Measurements from ENCODE around the gene CTNNA2.

The CTNNA2 gene

DNA sequence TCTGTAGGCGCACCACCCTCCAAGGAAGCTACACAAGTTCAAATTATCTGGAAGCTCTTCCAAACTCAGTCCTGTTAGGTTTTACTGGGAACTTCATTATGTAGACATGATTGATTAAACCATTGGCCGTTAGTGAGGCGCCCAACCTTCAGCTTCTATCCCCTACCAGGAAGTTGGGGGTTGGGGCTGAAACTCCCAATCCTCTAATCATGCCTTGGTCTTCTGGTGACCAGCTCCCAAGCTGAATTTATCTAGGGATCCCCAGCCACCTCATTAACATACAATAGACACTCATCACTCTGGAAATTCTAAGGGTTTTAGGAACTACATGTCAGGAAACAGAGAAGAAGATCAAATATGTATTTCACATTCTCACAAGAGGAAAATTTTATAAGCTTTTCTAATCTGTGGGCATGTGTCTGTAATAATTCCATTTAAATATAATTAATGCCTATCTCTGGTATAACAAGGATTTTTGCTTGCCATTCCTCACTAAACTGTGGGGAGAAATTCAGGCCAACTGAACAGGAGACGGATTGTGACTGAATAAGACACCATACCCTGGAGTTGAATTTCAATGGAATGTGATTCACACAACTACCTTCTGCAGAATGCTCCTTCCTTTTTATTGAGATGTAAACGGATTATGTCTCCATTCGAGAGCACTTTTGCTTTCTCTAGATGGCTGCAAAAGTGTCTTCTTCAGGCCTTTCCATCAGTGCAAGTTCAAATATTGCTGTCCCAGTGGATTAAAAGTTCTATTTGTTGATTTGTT, 463.1 kb downstream of the CTNNA2 start:
- TF ChIP-seq, protein P1, sequence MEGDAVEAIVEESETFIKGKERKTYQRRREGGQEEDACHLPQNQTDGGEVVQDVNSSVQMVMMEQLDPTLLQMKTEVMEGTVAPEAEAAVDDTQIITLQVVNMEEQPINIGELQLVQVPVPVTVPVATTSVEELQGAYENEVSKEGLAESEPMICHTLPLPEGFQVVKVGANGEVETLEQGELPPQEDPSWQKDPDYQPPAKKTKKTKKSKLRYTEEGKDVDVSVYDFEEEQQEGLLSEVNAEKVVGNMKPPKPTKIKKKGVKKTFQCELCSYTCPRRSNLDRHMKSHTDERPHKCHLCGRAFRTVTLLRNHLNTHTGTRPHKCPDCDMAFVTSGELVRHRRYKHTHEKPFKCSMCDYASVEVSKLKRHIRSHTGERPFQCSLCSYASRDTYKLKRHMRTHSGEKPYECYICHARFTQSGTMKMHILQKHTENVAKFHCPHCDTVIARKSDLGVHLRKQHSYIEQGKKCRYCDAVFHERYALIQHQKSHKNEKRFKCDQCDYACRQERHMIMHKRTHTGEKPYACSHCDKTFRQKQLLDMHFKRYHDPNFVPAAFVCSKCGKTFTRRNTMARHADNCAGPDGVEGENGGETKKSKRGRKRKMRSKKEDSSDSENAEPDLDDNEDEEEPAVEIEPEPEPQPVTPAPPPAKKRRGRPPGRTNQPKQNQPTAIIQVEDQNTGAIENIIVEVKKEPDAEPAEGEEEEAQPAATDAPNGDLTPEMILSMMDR (IDR thresholded peaks at IDR 0.05; ENCODE audit: borderline replicate concordance, insufficient read depth, low read depth, low read length): no peak
- H3K4me3 ChIP-seq (ENCODE audit: low read depth, low read length): no peak overlapping the region

DNA sequence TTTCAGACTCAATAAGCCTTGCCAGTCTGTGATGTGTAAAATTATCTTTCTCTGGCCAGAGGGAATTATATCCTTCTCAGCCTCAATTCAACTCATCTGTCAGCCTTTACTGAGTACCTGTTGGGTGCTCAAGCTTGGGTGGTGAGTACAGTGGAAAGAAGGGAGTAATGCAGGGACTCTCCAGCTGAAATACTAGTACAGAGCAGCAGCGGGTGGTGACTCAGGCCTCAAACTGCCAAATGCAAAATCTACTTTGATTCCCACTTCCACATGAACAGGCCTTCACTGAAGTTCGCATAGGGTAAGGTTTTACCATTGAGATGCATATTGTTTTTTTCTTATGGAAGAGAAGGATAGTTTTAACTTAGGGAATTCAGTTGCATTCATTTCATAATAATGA, 464.9 kb downstream of the CTNNA2 start:
- H3K4me3 ChIP-seq (ENCODE audit: low read depth, low read length): no peak overlapping the region
- TF ChIP-seq, protein P1 (IDR thresholded peaks at IDR 0.05; ENCODE audit: borderline replicate concordance, insufficient read depth, low read depth, low read length): no peak

DNA sequence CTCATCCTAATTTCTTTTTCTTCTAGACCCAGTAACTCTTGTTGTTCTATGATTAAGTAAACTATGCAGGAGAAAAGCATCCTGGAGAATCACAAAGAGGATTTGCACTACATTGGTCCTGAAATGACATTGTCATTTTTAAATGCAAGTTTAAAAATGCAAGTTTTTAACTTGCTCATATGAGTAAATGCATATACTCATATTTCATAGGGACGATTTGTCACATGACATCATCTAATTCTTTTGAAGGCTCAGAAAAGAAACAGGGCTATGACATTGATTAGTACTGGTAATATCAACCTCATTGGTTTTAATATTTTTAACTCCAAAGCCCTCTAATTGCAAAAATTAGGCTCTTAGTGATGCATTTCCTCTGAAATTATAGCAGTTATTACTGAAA, 467.3 kb downstream of the CTNNA2 start:
- TF ChIP-seq, protein P1 (IDR thresholded peaks at IDR 0.05; ENCODE audit: borderline replicate concordance, insufficient read depth, low read depth, low read length): no peak
- no peak overlapping the region for H3K4me3 ChIP-seq (ENCODE audit: low read depth, low read length)

DNA sequence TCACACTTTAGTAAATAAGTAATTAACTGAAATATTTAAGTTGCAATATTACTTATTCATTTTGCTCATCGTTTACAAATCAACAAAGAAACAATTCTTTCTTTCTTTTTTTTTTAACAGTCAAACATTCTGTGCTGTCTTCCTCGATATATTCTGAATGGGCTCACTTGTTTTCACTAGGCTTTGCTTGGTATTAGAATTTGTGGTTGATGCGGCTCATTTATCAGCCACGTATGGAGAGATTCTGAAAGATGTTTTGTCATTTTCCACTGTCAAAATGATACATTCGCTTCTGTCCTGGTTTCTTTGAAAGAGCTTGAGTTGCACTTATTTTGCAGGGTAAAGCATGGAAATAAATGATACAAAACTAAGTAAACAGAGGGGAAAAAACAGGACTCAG, 468.0 kb downstream of the CTNNA2 start:
- TF ChIP-seq, protein P1 (IDR thresholded peaks at IDR 0.05; ENCODE audit: borderline replicate concordance, insufficient read depth, low read depth, low read length): no peak
- no peak overlapping the region for H3K4me3 ChIP-seq (ENCODE audit: low read depth, low read length)

DNA sequence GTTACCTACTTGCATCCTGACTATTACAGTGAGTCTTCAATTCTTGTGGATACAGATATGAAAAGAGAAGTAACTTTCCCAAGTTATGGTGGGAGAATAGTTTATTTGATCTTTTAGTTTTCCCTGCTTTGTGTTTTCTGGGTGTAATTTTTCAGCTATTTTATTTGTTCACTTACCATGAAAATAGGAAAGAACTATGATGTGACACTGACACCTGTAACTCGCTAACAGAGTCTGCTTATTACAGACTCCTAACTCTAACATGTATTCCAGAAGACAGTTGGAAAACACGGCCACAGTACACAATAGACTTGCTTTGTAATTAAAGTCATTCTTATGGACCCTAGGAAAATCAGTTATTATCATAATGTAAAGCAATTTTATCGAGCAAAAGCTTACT, 468.5 kb downstream of the CTNNA2 start:
- no peak overlapping the region for H3K4me3 ChIP-seq (ENCODE audit: low read depth, low read length)
- TF ChIP-seq, protein P1 (IDR thresholded peaks at IDR 0.05; ENCODE audit: borderline replicate concordance, insufficient read depth, low read depth, low read length): no peak

DNA sequence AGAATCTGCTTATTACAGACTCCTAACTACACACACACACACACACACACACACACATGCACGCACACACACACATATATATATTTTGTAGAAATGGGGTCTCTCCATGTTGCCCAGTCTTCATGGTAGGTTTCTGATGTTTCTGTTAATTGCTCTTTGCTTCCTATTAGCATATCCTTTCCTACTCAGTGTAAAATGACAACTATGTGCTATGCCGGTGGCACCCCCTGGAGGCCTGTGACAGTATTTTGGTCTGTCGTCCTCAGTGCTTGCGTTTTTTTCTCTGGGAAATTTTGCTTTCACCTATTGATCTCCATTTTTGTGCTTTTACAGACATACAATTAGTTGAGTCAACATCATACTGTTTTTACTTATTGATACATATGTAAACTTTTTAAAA, 469.6 kb downstream of the CTNNA2 start:
- TF ChIP-seq, protein P1 (IDR thresholded peaks at IDR 0.05; ENCODE audit: borderline replicate concordance, insufficient read depth, low read depth, low read length): peak; percentile 42
- no peak overlapping the region for H3K4me3 ChIP-seq (ENCODE audit: low read depth, low read length)

DNA sequence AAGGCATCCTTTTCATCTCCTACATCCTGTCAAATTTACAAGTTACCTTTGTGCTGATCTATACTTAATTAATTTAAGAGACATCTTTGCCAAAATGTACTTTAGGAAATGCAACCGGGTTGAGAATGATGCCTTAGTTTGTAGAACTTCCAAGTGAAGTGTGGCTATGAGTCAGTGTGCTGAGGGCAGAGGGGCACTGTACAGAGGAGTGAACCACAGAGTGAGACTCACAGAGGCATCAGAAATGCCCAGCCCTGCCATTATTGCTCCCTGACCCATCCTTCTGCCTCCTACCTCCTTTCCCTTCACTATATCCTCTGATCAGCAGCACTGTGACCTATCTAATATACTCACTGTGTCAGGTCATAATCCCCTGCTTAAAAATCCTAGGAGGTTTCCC, 471.6 kb downstream of the CTNNA2 start:
- no peak overlapping the region for H3K4me3 ChIP-seq (ENCODE audit: low read depth, low read length)
- TF ChIP-seq, protein P1 (IDR thresholded peaks at IDR 0.05; ENCODE audit: borderline replicate concordance, insufficient read depth, low read depth, low read length): no peak
